RWPE1 (cell line): ENCODE measurements around the gene CSPG4.
A peak's percentile ranks its signal among the peaks of the same experiment; 100 is the strongest.

ENCODE experiments used
- CTCF ChIA-PET: fragments of 350-600 bp; sonication (Branson Sonifier 250); formaldehyde crosslinking; extraction: SDS; loops from one replicate; lab custom pipeline; 2021; lab: Yijun Ruan, JAX
- POLR2A ChIA-PET: fragments of 400-600 bp; formaldehyde crosslinking; extraction: SDS; loops from one replicate; lab custom pipeline; 2020; ENCODE audit warnings: antibody characterized with exemption; ENCODE audit not compliant: low non-redundant PET; lab: Yijun Ruan, JAX
- DNase-seq: peaks from one replicate; pipeline ENCODE4 v3.0.0; 2012; ENCODE audit warnings: low spot score
- H3K27ac ChIP-seq: fragments of 450-650 bp; 2 replicates; pipeline ENCODE4 v1.5.1; 2017
- TF ChIP-seq, protein P1 (sequence below): fragments of 450-650 bp; conservative IDR thresholded peaks from 2 replicates; pipeline ENCODE4 v1.5.1; 2017; ENCODE audit warnings: low read depth, mild to moderate bottlenecking

CSPG4 gene

DNA sequence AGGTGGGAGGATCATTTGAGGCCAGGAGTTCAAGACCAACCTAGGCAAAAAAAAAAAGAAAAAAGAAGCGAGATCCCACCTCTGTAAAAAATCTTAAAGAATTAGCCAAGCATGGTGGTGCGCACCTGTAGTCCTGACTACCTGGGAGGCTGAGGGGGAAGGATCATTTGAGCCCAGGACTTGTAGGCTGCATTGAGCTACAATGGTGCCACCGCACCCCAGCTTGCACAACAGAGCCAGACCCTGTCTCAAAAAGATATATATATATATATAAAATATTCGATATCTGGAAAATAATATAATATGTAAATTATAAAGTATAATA lies 71.5 kb downstream of the CSPG4 start:
- no peak for DNase-seq
- TF ChIP-seq, protein P1, sequence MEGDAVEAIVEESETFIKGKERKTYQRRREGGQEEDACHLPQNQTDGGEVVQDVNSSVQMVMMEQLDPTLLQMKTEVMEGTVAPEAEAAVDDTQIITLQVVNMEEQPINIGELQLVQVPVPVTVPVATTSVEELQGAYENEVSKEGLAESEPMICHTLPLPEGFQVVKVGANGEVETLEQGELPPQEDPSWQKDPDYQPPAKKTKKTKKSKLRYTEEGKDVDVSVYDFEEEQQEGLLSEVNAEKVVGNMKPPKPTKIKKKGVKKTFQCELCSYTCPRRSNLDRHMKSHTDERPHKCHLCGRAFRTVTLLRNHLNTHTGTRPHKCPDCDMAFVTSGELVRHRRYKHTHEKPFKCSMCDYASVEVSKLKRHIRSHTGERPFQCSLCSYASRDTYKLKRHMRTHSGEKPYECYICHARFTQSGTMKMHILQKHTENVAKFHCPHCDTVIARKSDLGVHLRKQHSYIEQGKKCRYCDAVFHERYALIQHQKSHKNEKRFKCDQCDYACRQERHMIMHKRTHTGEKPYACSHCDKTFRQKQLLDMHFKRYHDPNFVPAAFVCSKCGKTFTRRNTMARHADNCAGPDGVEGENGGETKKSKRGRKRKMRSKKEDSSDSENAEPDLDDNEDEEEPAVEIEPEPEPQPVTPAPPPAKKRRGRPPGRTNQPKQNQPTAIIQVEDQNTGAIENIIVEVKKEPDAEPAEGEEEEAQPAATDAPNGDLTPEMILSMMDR: no peak
- H3K27ac ChIP-seq: peak overlapping the region; percentile 98
- POLR2A ChIA-PET: interaction anchor here (1.8 kb wide), 1 partner anchor 27 kb away, joined by 7 read pairs; no protein-coding TSS in a partner anchor
- CTCF ChIA-PET: interaction anchor here (0.6 to 3.6 kb wide), 3 partner anchors 43 to 274 kb away, joined by 3 to 18 read pairs (median 6); no protein-coding TSS in a partner anchor

DNA sequence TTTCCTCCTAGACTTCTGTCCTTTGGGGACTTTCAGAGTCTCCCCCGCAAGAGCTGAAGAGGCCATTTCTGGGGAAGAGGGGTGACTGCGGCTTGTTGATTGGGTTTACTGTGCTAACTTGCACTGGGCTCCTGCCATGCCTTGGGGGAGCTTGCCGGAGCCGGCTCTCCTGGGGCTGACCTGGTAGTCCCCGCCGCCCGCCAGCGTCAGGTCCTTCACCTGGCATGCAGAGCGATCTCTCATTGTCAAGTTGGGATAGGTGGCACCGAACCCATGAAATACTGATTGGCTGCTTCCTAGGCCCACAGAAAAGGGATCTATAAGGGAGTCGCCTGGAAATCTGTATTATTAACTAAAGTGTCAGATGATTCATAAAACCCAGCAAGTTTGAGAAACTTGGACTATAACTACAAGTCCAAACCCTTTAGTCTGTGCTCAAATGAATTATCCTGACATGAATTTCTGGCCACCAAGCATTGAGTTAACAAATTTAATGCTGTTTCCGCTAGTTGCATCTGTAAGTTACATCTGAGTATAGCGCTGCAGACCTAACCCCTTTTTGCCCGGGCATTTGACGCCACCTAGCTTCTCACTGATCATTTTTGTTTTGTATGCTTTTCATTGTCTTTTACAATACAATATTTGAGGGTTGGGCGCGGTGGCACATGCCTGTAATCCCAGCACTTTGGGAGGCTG lies 72.0 kb downstream of the CSPG4 start:
- ChIA-PET CTCF (interaction anchor here (0.6 to 3.6 kb wide), 3 partner anchors 43 to 287 kb away, joined by 3 to 18 read pairs (median 3); no protein-coding TSS in a partner anchor), POLR2A (interaction anchor here (0.6 to 1.8 kb wide), 8 partner anchors 15 to 272 kb away, joined by 3 to 13 read pairs (median 6); partner anchors contain the start of genes MAN2C1, PTPN9 and SNUPN)
- no peak for DNase-seq

DNA sequence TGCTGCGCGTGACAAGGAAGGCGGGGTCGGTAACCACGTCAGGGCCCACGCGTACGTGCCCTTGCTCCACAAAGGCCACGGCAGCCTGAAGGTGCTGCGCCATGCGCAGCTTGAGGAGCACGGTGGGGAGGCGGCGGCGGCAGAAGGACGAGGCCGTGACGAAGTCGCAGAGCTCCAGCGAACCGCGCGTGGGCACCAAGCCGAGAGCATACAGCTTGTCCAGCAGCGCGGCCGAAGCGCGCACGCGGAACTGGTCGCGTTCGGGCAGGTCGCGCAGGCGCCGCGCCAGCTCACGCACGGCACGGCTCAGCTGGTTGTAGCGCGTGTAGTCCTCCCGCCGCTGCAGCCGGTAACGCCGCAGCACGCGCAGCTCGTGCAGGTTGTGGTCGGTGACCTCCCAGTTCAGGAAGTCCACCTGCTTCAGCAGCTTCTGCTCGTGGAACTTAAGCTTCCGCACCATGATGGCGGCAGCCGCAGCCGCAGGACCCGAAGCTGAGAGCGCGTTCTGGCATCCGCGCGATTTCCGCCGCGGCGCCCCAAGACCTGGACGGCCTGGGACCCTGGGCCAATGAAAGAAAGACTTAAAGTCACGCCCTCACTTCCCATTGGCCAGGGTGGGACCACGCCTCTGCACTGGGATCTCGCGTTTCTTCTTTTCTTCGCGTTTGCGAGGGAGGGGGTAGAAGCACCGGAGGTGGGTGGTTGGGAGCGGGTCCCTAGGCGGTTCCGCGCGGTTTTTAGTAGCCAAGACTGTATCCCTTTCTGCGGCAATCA lies 72.8 kb downstream of the CSPG4 start, which contains the start of gene IMP3:
Gene IMP3 (minus strand): TSS at position 516 of the 774 bp plus-strand sequence. CDS start 56 bp downstream, at position 460.
- TF ChIP-seq, protein P1: no peak
- peak within 1 kb of the TSS; percentile 98 for H3K27ac ChIP-seq
- CTCF ChIA-PET: interaction anchor here (0.6 to 3.6 kb wide), 3 partner anchors 21 to 287 kb away, joined by 3 to 18 read pairs (median 3); no protein-coding TSS in a partner anchor
- POLR2A ChIA-PET: interaction anchor here (0.6 to 1.8 kb wide), 13 partner anchors 8 to 272 kb away, joined by 3 to 13 read pairs (median 3); partner anchors contain the start of genes MAN2C1, PTPN9, SNUPN and SNX33
- DNase-seq: peak; percentile 99

More for the DNA sequence above, 72.0 kb downstream of the CSPG4 start:
- TF ChIP-seq, protein P1: peak; percentile 65
- peak overlapping the region; percentile 98 for H3K27ac ChIP-seq

DNA sequence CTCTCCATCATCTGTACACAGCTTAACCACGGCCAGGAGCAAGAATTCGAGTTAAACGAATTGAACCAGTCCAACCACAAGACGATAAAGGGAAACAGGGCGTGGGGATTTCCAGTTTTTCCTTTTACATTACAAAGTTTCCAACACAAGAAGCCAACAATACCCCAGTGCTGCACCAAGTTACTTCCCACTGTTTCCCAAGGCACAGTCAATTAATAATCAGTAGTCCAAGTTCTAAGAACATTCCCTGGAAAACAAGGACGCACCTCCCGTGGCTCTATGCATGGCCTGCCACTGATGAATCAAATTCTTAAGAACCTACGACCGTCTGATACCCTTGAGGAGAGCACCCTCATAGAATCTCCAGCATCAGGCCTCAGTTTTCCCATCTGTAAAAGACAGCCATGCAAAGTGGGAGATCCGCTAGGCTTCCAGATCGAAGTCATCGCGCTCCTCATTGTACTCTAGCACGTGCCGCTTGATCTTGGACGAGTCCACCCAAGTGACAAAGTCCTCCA lies 73.4 kb downstream of the CSPG4 start:
- POLR2A ChIA-PET: interaction anchor here (0.8 to 1.8 kb wide), 8 partner anchors 8 to 271 kb away, joined by 3 to 13 read pairs (median 4); partner anchors contain the start of genes MAN2C1 and SNX33
- peak overlapping the region; percentile 98 for H3K27ac ChIP-seq
- DNase-seq: no peak
- TF ChIP-seq, protein P1: no peak
- CTCF ChIA-PET: interaction anchor here (0.8 to 3.6 kb wide), 3 partner anchors 12 to 45 kb away, joined by 3 to 18 read pairs (median 3); no protein-coding TSS in a partner anchor

DNA sequence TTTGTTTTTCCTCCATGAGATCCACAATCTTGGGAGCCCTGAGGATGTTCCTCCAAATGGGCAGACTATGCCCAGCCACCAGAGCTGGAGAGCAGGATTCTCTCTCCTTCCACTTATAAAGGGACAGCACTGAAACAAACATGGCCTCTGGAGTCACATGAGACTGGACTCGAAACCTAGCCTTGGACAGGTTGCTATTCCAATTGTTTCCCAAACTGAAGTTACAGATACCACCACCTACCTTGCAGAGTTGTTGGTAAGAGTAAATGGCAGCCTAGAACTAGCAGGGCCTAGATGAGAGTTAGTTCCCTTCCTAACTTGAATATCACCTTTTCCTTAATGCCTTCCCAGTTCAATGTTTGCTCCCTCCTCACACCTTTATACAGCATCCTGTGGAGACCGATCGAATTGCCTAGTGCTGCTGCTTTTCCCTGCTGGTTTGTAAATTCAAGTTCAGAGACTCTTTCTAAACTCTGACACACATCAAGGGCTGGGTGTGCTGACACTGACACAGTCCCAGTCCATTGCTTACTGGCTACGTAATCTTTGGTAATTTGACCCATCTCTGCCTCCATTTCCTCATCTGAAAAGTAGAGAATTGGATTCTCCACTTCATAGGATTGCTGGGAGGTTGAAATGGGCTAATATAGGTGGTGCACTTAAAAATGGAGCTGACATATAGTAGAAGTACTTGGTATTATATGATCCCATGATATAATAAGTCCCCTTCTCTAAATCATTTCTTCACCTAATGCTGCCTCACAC lies 75.2 kb downstream of the CSPG4 start:
- TF ChIP-seq, protein P1: no peak
- no peak for DNase-seq
- ChIA-PET CTCF (interaction anchor here (0.6 to 1.3 kb wide), 4 partner anchors 10 to 698 kb away, joined by 3 to 11 read pairs (median 4); no protein-coding TSS in a partner anchor), POLR2A (interaction anchor here (0.5 to 1.0 kb wide), 3 partner anchors 10 to 270 kb away, joined by 3 to 4 read pairs (median 3); no protein-coding TSS in a partner anchor)
- peak overlapping the region; percentile 98 for H3K27ac ChIP-seq
